ENCODE data around the gene CETP.

CETP gene

GRCh38 chr16:56961851-56962281 is at the start of gene CETP:
Gene CETP (plus strand): TSS chr16:56961950. CDS start chr16:56961980, 30 bp downstream.
- DNase-seq (ENCODE audit: low read depth) = no peak
- TF ChIP-seq CTCF (IDR thresholded peaks at IDR 0.05; ENCODE audit: insufficient read depth, low read depth, low read length, missing control alignments) = no peak
- no peak within 1 kb of the TSS for H3K4me3 ChIP-seq (ENCODE audit: low read length)

GRCh38 chr16:56912746-56913708 is 48.7 kb upstream of the CETP start:
- no peak for TF ChIP-seq CTCF (IDR thresholded peaks at IDR 0.05; ENCODE audit: insufficient read depth, low read depth, low read length, missing control alignments)
- DNase-seq (ENCODE audit: low read depth) = peak; percentile 91
- no peak overlapping the region for H3K4me3 ChIP-seq (ENCODE audit: low read length)

GRCh38 chr16:56914896-56915295 is 46.9 kb upstream of the CETP start:
- H3K4me3 ChIP-seq (ENCODE audit: low read length) = no peak overlapping the region
- DNase-seq (ENCODE audit: low read depth) = no peak
- no peak for TF ChIP-seq CTCF (IDR thresholded peaks at IDR 0.05; ENCODE audit: insufficient read depth, low read depth, low read length, missing control alignments)

- no peak for DNase-seq (ENCODE audit: low read depth)
Measured at GRCh38 chr16:56915336-56916119, 46.2 kb upstream of the CETP start.

GRCh38 chr16:56916571-56917403 is 45.0 kb upstream of the CETP start:
- H3K4me3 ChIP-seq (ENCODE audit: low read length) = no peak overlapping the region
- TF ChIP-seq CTCF (IDR thresholded peaks at IDR 0.05; ENCODE audit: insufficient read depth, low read depth, low read length, missing control alignments) = no peak
- DNase-seq (ENCODE audit: low read depth) = no peak

More at GRCh38 chr16:56915336-56916119, 46.2 kb upstream of the CETP start:
- no peak overlapping the region for H3K4me3 ChIP-seq (ENCODE audit: low read length)
- TF ChIP-seq CTCF (IDR thresholded peaks at IDR 0.05; ENCODE audit: insufficient read depth, low read depth, low read length, missing control alignments) = no peak

GRCh38 chr16:56918467-56919012 is 43.2 kb upstream of the CETP start:
- no peak for DNase-seq (ENCODE audit: low read depth)
- no peak overlapping the region for H3K4me3 ChIP-seq (ENCODE audit: low read length)
- TF ChIP-seq CTCF (IDR thresholded peaks at IDR 0.05; ENCODE audit: insufficient read depth, low read depth, low read length, missing control alignments) = no peak
